HepG2 (cell line): ENCODE results near the gene PPP1R15A. TPM values are rescaled to one million over a fixed set of nuclear protein-coding genes. Genes with fewer than 3 reads are reported as not detected.
A peak's percentile ranks its signal among the peaks of the same experiment; 100 is the strongest.

Source experiments
- ATAC-seq: fragments of 200-7000 bp; cut with Tn5 transposase; 3 replicates; pipeline ENCODE4 v1.9.1; 2020; ENCODE audit warnings: mild to moderate bottlenecking, moderate library complexity
- BruUV-seq: library from RNA; stranded (reverse); fragments of 400-500 nt; replicated peaks from 2 replicates; lab custom pipeline; 2021; lab: Mats Ljungman, UMichigan
- CTCF ChIA-PET: fragments of 300-600 bp; formaldehyde crosslinking; extraction: SDS; loops from one replicate; lab custom pipeline; 2021; ENCODE audit warnings: low total read pairs, inconsistent platforms, low intra/inter-chr PET ratio; lab: Yijun Ruan, JAX
- POLR2A ChIA-PET: fragments of 350-600 bp; sonication (Branson Sonifier 250); formaldehyde crosslinking; loops from one replicate; lab custom pipeline; 2020; ENCODE audit warnings: antibody characterized with exemption, inconsistent platforms; lab: Yijun Ruan, JAX
- DNase-seq: peaks from one replicate; pipeline ENCODE4 v3.0.0-alpha.2; 2015; ENCODE audit warnings: low spot score
- FAIRE-seq: peaks from 3 replicates; lab custom pipeline; 2011; peaks lifted over from hg19 to GRCh38; lab: Jason Lieb, UNC
- H2AFZ ChIP-seq: one replicate; pipeline ENCODE4 v1.6.1; 2011; ENCODE audit warnings: low read length, inconsistent platforms
- H3K27ac ChIP-seq: fragments of 300-600 bp; 3 replicates; pipeline ENCODE4 v1.8.0; 2011; ENCODE audit warnings: mixed run types, mild to moderate bottlenecking, mixed read lengths, low read length, inconsistent platforms; ENCODE audit not compliant: insufficient read depth; ENCODE audit errors: extremely low read length
- H3K27me3 ChIP-seq, 2 experiments: fragments of 200-600 bp in 1 of 2; 2 replicates in 1 of 2; 3 replicates in 1 of 2; pipeline versions ENCODE4 v1.6.0 to v1.8.0; 2011; ENCODE audit warnings: low read length in 2 of 2, mild to moderate bottlenecking in 2 of 2, moderate library complexity in 2 of 2, inconsistent platforms in 1 of 2; ENCODE audit not compliant: insufficient read depth in 2 of 2, control insufficient read depth in 1 of 2
- H3K36me3 ChIP-seq, 2 experiments: fragments of 200-600 bp in 1 of 2; replicated peaks in 1 of 2; 2 replicates in 1 of 2; 3 replicates in 1 of 2; pipeline versions ENCODE4 v1.5.1 to v1.8.0; 2011; ENCODE audit warnings: low read length in 2 of 2, inconsistent platforms in 1 of 2; ENCODE audit not compliant: insufficient read depth in 2 of 2, control insufficient read depth in 1 of 2
- H3K4me1 ChIP-seq: 2 replicates; pipeline ENCODE4 v1.5.1; 2012; ENCODE audit warnings: low read length, inconsistent platforms; ENCODE audit not compliant: insufficient read depth
- H3K4me2 ChIP-seq: 2 replicates; pipeline ENCODE4 v1.6.0; 2011; ENCODE audit warnings: low read depth, low read length, inconsistent platforms
- H3K4me3 ChIP-seq, 3 experiments: fragments of 200-600 bp in 1 of 3; sonication (generic), shearing (Covaris generic) in 1 of 3; replicated peaks in 1 of 3; 2 replicates each; pipeline ENCODE4 v1.5.1; 2011 to 2016; ENCODE audit warnings: low read length in 3 of 3, inconsistent platforms in 2 of 3, low read depth in 2 of 3, mild to moderate bottlenecking in 2 of 3, control low read depth in 1 of 3, mixed read lengths in 1 of 3; ENCODE audit not compliant: insufficient read depth in 1 of 3
- H3K79me2 ChIP-seq: one replicate; pipeline ENCODE4 v1.6.1; 2011; ENCODE audit warnings: low read length, inconsistent platforms; ENCODE audit not compliant: insufficient read depth
- H3K9ac ChIP-seq: 2 replicates; pipeline ENCODE4 v1.6.0; 2011; ENCODE audit warnings: mild to moderate bottlenecking, low read depth, low read length, inconsistent platforms; ENCODE audit not compliant: insufficient read depth
- H3K9me3 ChIP-seq: 2 replicates; pipeline ENCODE4 v1.5.1; 2012; ENCODE audit warnings: mild to moderate bottlenecking, low read length
- H4K20me1 ChIP-seq: 2 replicates; pipeline ENCODE4 v1.6.0; 2011; ENCODE audit warnings: inconsistent platforms, mild to moderate bottlenecking, low read length, moderate library complexity; ENCODE audit not compliant: insufficient read depth
- ARNT2 ChIP-seq: sonication (generic); formaldehyde crosslinking; IDR thresholded peaks from 2 replicates; pipeline ENCODE4 v1.8.0; 2022; ENCODE audit warnings: mild to moderate bottlenecking, low read depth, missing genetic modification reagents, moderate library complexity
- CBFB ChIP-seq: sonication (generic); formaldehyde crosslinking; IDR thresholded peaks from 2 replicates; pipeline ENCODE4 v1.4.0; 2020; ENCODE audit warnings: missing genetic modification reagents
- CEBPB ChIP-seq: IDR thresholded peaks from 2 replicates; pipeline ENCODE4 v1.6.1; 2011; ENCODE audit warnings: low read depth, low read length, improper control_type of control experiment, borderline replicate concordance
- FOXK2 ChIP-seq: fragments of 450-650 bp; IDR thresholded peaks from 2 replicates; pipeline ENCODE4 v1.6.1; 2016
- GZF1 ChIP-seq: sonication (generic); formaldehyde crosslinking; IDR thresholded peaks from 2 replicates; pipeline ENCODE4 v1.5.1; 2020; ENCODE audit warnings: mild to moderate bottlenecking, missing genetic modification reagents
- PAF1 ChIP-seq: IDR thresholded peaks from 2 replicates; pipeline ENCODE4 v1.6.1; 2016; ENCODE audit warnings: missing genetic modification reagents, missing compliant biosample characterization
- RBFOX2 ChIP-seq: fragments of 200-400 bp; formaldehyde crosslinking; IDR thresholded peaks from 2 replicates; pipeline ENCODE4 v1.6.1; 2017; ENCODE audit warnings: low read depth, mild to moderate bottlenecking, low read length
- ZNF44 ChIP-seq: sonication (generic); formaldehyde crosslinking; IDR thresholded peaks from 2 replicates; pipeline ENCODE4 v1.5.1; 2020; ENCODE audit warnings: mild to moderate bottlenecking, missing genetic modification reagents
- ZNF552 ChIP-seq: sonication (generic); formaldehyde crosslinking; IDR thresholded peaks from 2 replicates; pipeline ENCODE4 v1.9.0; 2022; ENCODE audit warnings: missing genetic modification reagents, mild to moderate bottlenecking, borderline replicate concordance
- ZNF703 ChIP-seq: sonication (generic); formaldehyde crosslinking; IDR thresholded peaks from 2 replicates; pipeline ENCODE4 v1.5.1; 2020; ENCODE audit warnings: missing genetic modification reagents, mild to moderate bottlenecking, moderate library complexity, borderline replicate concordance
- WGBS: methylation state at CpG from one replicate; pipeline ENCODE4 v1.1.6; 2017; ENCODE audit warnings: low lambda C conversion rate; 5-methylcytosine and 5-hydroxymethylcytosine counted together
- in situ Hi-C: cut with HindIII; loops from 2 replicates; pipeline ENCODE4 v1.10.0; 2017; ENCODE audit warnings: low pct_unique_long_range_greater_than_20kb; ENCODE audit not compliant: extremely low pct_ligation_motif_present
- intact Hi-C: fragments of 100-400 bp; cut with micrococcal nuclease; formaldehyde crosslinking; loops from one replicate; pipeline ENCODE4 v1.10.0; 2022; ENCODE audit not compliant: unreplicated experiment
- polyA plus RNA-seq, 8 experiments: library from polyadenylated mRNA; depleted of rRNA in 3 of 8; stranded (reverse) in 7 of 8; unstranded in 1 of 8; fragments of >200 nt; fragmentation: Illumina TruSeq in 4 of 8; extraction: Trizol in 4 of 8; gene quantifications; 2 replicates each; pipeline versions ENCODE4 v1.2.1 to v1.2.3, GENCODE V29; 2011 to 2016; ENCODE audit warnings: low read depth in 4 of 8, missing spikeins in 1 of 8, mixed read lengths in 1 of 8; ENCODE audit not compliant: insufficient read depth in 1 of 8
- total RNA-seq, 5 experiments: library from RNA; depleted of rRNA; stranded (reverse); fragments of >200 nt; fragmentation: Illumina TruSeq; extraction: Trizol; gene quantifications; 2 replicates each; pipeline ENCODE4 v1.2.3, GENCODE V29; 2016; ENCODE audit warnings: low read depth in 1 of 5
- TF ChIP-seq, protein P1 (sequence below): sonication (generic); formaldehyde crosslinking; IDR thresholded peaks from 2 replicates; pipeline ENCODE4 v1.4.0; 2020; ENCODE audit warnings: missing genetic modification reagents
- TF ChIP-seq, protein P2 (sequence below): sonication (generic); formaldehyde crosslinking; IDR thresholded peaks from 2 replicates; pipeline ENCODE4 v1.5.0; 2020; ENCODE audit warnings: missing genetic modification reagents
- TF ChIP-seq, protein P3 (sequence below): sonication (generic); formaldehyde crosslinking; IDR thresholded peaks from 2 replicates; pipeline ENCODE4 v1.5.1; 2020; ENCODE audit warnings: missing genetic modification reagents, mild to moderate bottlenecking, borderline replicate concordance
- TF ChIP-seq, protein P4 (sequence below): IDR thresholded peaks from 2 replicates; pipeline ENCODE4 v1.6.1; 2018; ENCODE audit warnings: missing genetic modification reagents, mild to moderate bottlenecking, missing compliant biosample characterization
- TF ChIP-seq, protein P5 (sequence below): sonication (generic); formaldehyde crosslinking; IDR thresholded peaks from 2 replicates; pipeline ENCODE4 v1.5.1; 2020; ENCODE audit warnings: missing genetic modification reagents, mild to moderate bottlenecking, borderline replicate concordance

PPP1R15A gene
- total and polyA plus RNA-seq, 2 of the 13 experiments (the other 11 are each of a cell fraction or from before 2014, with no cell fraction given) = 15.6 to 18.5 TPM

DNA sequence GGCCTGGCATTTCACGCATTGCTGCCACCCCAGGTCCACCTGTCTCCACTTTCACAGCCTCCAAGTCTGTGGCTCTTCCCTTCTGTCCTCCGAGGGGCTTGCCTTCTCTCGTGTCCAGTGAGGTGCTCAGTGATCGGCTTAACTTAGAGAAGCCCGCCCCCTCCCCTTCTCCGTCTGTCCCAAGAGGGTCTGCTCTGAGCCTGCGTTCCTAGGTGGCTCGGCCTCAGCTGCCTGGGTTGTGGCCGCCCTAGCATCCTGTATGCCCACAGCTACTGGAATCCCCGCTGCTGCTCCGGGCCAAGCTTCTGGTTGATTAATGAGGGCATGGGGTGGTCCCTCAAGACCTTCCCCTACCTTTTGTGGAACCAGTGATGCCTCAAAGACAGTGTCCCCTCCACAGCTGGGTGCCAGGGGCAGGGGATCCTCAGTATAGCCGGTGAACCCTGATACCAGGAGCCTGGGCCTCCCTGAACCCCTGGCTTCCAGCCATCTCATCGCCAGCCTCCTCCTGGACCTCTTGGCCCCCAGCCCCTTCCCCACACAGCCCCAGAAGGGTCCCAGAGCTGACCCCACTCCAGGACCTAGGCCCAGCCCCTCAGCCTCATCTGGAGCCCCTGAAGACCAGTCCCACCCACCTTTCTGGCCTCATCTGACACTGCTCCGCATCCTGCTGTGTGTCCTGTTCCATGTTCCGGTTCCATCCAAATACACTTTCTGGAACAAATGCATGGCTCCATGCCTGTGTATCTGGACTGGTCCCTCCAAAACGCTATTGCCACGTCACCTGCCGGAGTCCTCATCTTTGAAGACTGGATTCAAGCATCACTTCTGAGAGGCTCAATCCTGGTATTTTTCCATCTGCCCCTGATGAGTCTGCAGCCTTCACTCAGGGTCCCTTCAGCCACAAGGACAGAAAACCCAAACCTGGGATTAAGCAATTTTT lies 50.6 kb downstream of the PPP1R15A start:
- in situ Hi-C loops (no loop called here), intact Hi-C loops (no loop called here)
- Histone ChIP-seq H4K20me1 (no peaks in the 10 kb centered on the region), H3K4me3 (no peak overlapping the region), H2AFZ (no peak overlapping the region), H3K27ac (no peak overlapping the region), H3K27me3 (no peaks in the 10 kb centered on the region), H3K79me2 (no peaks in the 10 kb centered on the region), H3K9me3 (no peaks in the 10 kb centered on the region), H3K9ac (no peak overlapping the region), H3K36me3 (peaks cover 5 to 22% of the 10 kb centered on the region in 2 experiments; a peak in 4 of 5 replicates), H3K4me2 (no peak overlapping the region), H3K4me1 (no peaks in the 10 kb centered on the region)
- WGBS = 88% methylated on average over 16 of the region's 18 CpGs
- ATAC-seq = no peak
- BruUV-seq = TSS peak; percentile 81
- POLR2A ChIA-PET = no interaction called here
- FAIRE-seq = no peak
- CTCF ChIA-PET = no interaction called here
- DNase-seq = no peak
- TF ChIP-seq ARNT2 (no peak), ZNF552 (CRISPR knock-in tag) (no peak), FOXK2 (no peak), CEBPB (no peak), ZNF44 (no peak), RBFOX2 (no peak), GZF1 (CRISPR knock-in tag) (no peak), PAF1 (CRISPR knock-in tag) (no peak), ZNF703 (CRISPR knock-in tag) (no peak), CBFB (CRISPR knock-in tag) (no peak)
- TF ChIP-seq, protein P1, sequence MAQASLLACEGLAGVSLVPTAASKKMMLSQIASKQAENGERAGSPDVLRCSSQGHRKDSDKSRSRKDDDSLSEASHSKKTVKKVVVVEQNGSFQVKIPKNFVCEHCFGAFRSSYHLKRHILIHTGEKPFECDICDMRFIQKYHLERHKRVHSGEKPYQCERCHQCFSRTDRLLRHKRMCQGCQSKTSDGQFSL (CRISPR knock-in tag) = no peak
- TF ChIP-seq, protein P2, sequence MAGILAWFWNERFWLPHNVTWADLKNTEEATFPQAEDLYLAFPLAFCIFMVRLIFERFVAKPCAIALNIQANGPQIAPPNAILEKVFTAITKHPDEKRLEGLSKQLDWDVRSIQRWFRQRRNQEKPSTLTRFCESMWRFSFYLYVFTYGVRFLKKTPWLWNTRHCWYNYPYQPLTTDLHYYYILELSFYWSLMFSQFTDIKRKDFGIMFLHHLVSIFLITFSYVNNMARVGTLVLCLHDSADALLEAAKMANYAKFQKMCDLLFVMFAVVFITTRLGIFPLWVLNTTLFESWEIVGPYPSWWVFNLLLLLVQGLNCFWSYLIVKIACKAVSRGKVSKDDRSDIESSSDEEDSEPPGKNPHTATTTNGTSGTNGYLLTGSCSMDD (CRISPR knock-in tag) = no peak
- TF ChIP-seq, protein P3, sequence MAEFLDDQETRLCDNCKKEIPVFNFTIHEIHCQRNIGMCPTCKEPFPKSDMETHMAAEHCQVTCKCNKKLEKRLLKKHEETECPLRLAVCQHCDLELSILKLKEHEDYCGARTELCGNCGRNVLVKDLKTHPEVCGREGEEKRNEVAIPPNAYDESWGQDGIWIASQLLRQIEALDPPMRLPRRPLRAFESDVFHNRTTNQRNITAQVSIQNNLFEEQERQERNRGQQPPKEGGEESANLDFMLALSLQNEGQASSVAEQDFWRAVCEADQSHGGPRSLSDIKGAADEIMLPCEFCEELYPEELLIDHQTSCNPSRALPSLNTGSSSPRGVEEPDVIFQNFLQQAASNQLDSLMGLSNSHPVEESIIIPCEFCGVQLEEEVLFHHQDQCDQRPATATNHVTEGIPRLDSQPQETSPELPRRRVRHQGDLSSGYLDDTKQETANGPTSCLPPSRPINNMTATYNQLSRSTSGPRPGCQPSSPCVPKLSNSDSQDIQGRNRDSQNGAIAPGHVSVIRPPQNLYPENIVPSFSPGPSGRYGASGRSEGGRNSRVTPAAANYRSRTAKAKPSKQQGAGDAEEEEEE (CRISPR knock-in tag) = no peak
- TF ChIP-seq, protein P4, sequence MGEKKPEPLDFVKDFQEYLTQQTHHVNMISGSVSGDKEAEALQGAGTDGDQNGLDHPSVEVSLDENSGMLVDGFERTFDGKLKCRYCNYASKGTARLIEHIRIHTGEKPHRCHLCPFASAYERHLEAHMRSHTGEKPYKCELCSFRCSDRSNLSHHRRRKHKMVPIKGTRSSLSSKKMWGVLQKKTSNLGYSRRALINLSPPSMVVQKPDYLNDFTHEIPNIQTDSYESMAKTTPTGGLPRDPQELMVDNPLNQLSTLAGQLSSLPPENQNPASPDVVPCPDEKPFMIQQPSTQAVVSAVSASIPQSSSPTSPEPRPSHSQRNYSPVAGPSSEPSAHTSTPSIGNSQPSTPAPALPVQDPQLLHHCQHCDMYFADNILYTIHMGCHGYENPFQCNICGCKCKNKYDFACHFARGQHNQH = no peak
- TF ChIP-seq, protein P5, sequence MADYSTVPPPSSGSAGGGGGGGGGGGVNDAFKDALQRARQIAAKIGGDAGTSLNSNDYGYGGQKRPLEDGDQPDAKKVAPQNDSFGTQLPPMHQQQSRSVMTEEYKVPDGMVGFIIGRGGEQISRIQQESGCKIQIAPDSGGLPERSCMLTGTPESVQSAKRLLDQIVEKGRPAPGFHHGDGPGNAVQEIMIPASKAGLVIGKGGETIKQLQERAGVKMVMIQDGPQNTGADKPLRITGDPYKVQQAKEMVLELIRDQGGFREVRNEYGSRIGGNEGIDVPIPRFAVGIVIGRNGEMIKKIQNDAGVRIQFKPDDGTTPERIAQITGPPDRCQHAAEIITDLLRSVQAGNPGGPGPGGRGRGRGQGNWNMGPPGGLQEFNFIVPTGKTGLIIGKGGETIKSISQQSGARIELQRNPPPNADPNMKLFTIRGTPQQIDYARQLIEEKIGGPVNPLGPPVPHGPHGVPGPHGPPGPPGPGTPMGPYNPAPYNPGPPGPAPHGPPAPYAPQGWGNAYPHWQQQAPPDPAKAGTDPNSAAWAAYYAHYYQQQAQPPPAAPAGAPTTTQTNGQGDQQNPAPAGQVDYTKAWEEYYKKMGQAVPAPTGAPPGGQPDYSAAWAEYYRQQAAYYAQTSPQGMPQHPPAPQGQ (CRISPR knock-in tag) = no peak
